Natural killer cell (primary cell): ENCODE data around the gene HES5. TPM values are rescaled to one million over a fixed set of nuclear protein-coding genes. Genes with fewer than 3 reads are reported as not detected.
A peak's percentile ranks its signal among the peaks of the same experiment; 100 is the strongest.

Source experiments
- ATAC-seq, 3 donors: fragments of 150-1000 bp in 2 of 3; fragments of 200-7000 bp in 1 of 3; cut with Tn5 transposase; 1 replicate in 1 of 3; 2 replicates in 2 of 3; pipeline ENCODE4 v1.10.0; 2021; ENCODE audit warnings: mild to moderate bottlenecking in 2 of 3, moderate library complexity in 2 of 3
- DNase-seq, 2 donors: peaks; one replicate each; pipeline versions ENCODE4 v3.0.0 to v3.0.0-alpha.2; 2013 to 2021; ENCODE audit warnings: mixed read lengths in 1 of 2
- H3K27ac ChIP-seq: one replicate; pipeline ENCODE4 v1.5.1; 2013; ENCODE audit warnings: mild to moderate bottlenecking, low read length
- H3K27me3 ChIP-seq: one replicate; pipeline ENCODE4 v1.6.1; 2013; ENCODE audit warnings: low read length; ENCODE audit not compliant: control insufficient read depth, insufficient read depth
- H3K36me3 ChIP-seq: one replicate; pipeline ENCODE4 v1.6.1; 2013; ENCODE audit warnings: low read length; ENCODE audit not compliant: control insufficient read depth, insufficient read depth
- H3K4me1 ChIP-seq: one replicate; pipeline ENCODE4 v1.6.1; 2013; ENCODE audit warnings: low read length; ENCODE audit not compliant: control insufficient read depth, insufficient read depth
- H3K4me3 ChIP-seq: one replicate; pipeline ENCODE4 v1.5.1; 2013; ENCODE audit warnings: low read length
- H3K9me3 ChIP-seq: one replicate; pipeline ENCODE4 v1.6.1; 2013; ENCODE audit warnings: low read length; ENCODE audit not compliant: control insufficient read depth, insufficient read depth
- H3K27ac Mint-ChIP-seq, 2 donors: one replicate each; pipeline ENCODE4 v1.8.0; 2022; ENCODE audit warnings: mild to moderate bottlenecking in 2 of 2, mixed read lengths in 2 of 2, moderate library complexity in 1 of 2
- H3K27me3 Mint-ChIP-seq, 2 donors: one replicate each; pipeline ENCODE4 v1.8.0; 2022; ENCODE audit warnings: low read depth in 2 of 2, mixed read lengths in 2 of 2
- H3K36me3 Mint-ChIP-seq: one replicate; pipeline ENCODE4 v1.8.0; 2022; ENCODE audit warnings: mixed read lengths
- H3K4me1 Mint-ChIP-seq, 2 donors: one replicate each; pipeline ENCODE4 v1.8.0; 2022; ENCODE audit warnings: mixed read lengths in 2 of 2
- H3K4me3 Mint-ChIP-seq: one replicate; pipeline ENCODE4 v1.8.0; 2022; ENCODE audit warnings: mild to moderate bottlenecking, moderate library complexity, mixed read lengths
- H3K9me3 Mint-ChIP-seq, 2 donors: one replicate each; pipeline ENCODE4 v1.8.0; 2022; ENCODE audit warnings: mixed read lengths in 2 of 2
- WGBS: methylation state at CpG from one replicate; pipeline ENCODE4 v1.1.7; 2013; ENCODE audit warnings: missing lambda C conversion rate; ENCODE audit not compliant: insufficient coverage; 5-methylcytosine and 5-hydroxymethylcytosine counted together
- intact Hi-C: fragments of 100-400 bp; cut with micrococcal nuclease; formaldehyde crosslinking; loops from one replicate; pipeline ENCODE4 v1.14.2; 2022
- total RNA-seq, 4 donors: library from RNA; stranded (reverse); fragments of 120-200 nt in 1 of 4; gene quantifications; one replicate each; pipeline versions ENCODE4 v1.2.3 to v1.2.4, GENCODE V29; 2013 to 2022
- TF ChIP-seq, protein P1 (sequence below): fragments of 200-600 bp; IDR thresholded peaks from one replicate; pipeline ENCODE4 v1.8.0; 2022; ENCODE audit warnings: antibody characterized with exemption

The HES5 gene
- total RNA-seq, 3 donors from 2014 or later (not counting 1 experiment from before 2014, with no cell fraction given) = not detected

- Histone ChIP-seq H3K27ac (no peak overlapping the region), H3K36me3 (peaks cover 45% of the 10 kb centered on the region), H3K9me3 (no peaks in the 10 kb centered on the region), H3K4me3 (no peak overlapping the region), H3K4me1 (peaks cover 41% of the 10 kb centered on the region), H3K27me3 (no peaks in the 10 kb centered on the region)
- Mint-ChIP-seq H3K9me3 (no peaks in the 10 kb centered on the region), H3K27ac (peak overlapping the region; percentile 2 to 93), H3K4me3 (no peak overlapping the region), H3K4me1 (peaks cover 24 to 39% of the 10 kb centered on the region in 2 donors), H3K36me3 (no peaks in the 10 kb centered on the region), H3K27me3 (peaks cover 0 to 2% of the 10 kb centered on the region in 2 donors)
- DNase-seq = no peak
- intact Hi-C loops = no loop called here
- 95% methylated on average over 7 of the region's 7 CpGs for WGBS
- ATAC-seq = no peak
- TF ChIP-seq, protein P1, sequence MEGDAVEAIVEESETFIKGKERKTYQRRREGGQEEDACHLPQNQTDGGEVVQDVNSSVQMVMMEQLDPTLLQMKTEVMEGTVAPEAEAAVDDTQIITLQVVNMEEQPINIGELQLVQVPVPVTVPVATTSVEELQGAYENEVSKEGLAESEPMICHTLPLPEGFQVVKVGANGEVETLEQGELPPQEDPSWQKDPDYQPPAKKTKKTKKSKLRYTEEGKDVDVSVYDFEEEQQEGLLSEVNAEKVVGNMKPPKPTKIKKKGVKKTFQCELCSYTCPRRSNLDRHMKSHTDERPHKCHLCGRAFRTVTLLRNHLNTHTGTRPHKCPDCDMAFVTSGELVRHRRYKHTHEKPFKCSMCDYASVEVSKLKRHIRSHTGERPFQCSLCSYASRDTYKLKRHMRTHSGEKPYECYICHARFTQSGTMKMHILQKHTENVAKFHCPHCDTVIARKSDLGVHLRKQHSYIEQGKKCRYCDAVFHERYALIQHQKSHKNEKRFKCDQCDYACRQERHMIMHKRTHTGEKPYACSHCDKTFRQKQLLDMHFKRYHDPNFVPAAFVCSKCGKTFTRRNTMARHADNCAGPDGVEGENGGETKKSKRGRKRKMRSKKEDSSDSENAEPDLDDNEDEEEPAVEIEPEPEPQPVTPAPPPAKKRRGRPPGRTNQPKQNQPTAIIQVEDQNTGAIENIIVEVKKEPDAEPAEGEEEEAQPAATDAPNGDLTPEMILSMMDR = no peak
These were observed 7.8 kb downstream of the HES5 start for GRCh38 chr1:2522230-2522629.

GRCh38 chr1:2520806-2521205, 9.3 kb downstream of the HES5 start:
- Histone ChIP-seq H3K4me1 (peaks cover 32% of the 10 kb centered on the region), H3K27me3 (no peaks in the 10 kb centered on the region), H3K36me3 (peaks cover 59% of the 10 kb centered on the region), H3K4me3 (no peak overlapping the region), H3K9me3 (no peaks in the 10 kb centered on the region), H3K27ac (no peak overlapping the region)
- DNase-seq (no peak), ATAC-seq (no peak)
- intact Hi-C loops = no loop called here
- TF ChIP-seq, protein P1 = no peak
- Mint-ChIP-seq H3K9me3 (no peaks in the 10 kb centered on the region), H3K36me3 (no peaks in the 10 kb centered on the region), H3K4me3 (no peak overlapping the region), H3K27ac (no peak overlapping the region), H3K4me1 (peaks cover 19 to 33% of the 10 kb centered on the region in 2 donors), H3K27me3 (no peaks in the 10 kb centered on the region)
- WGBS = 96% methylated on average over 21 of the region's 21 CpGs

DNA sequence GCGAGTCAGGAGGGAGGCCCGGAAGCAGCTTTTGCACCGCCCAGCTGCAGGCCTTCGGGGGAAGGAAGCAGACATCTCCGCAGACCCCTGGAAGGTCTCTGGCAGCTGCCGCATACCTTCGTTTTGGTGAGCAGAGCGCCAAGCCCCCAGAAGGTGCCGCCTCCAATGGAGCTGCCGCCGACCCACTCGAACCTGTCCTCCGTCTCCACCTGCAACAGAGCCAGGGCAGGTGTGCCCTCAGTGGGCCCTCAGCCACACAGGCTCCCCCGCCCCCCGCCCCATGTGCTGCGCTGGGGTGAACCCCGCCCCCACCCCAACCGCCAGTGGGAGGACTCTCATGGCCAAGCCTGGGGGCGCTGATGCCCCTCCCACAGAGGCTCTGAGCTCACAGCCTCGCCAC, 9.9 kb downstream of the HES5 start:
- no peaks in the 10 kb centered on the region for H3K27me3 ChIP-seq
- Mint-ChIP-seq H3K9me3 (no peaks in the 10 kb centered on the region), H3K27ac (no peak overlapping the region), H3K4me3 (no peak overlapping the region), H3K27me3 (no peaks in the 10 kb centered on the region), H3K4me1 (peaks cover 16 to 30% of the 10 kb centered on the region in 2 donors), H3K36me3 (no peaks in the 10 kb centered on the region)
- ATAC-seq = no peak
- H3K9me3 ChIP-seq = no peaks in the 10 kb centered on the region
- WGBS = 97% methylated on average over 19 of the region's 20 CpGs
- no peak overlapping the region for H3K27ac ChIP-seq
- H3K36me3 ChIP-seq = peaks cover 65% of the 10 kb centered on the region
- TF ChIP-seq, protein P1 = no peak
- DNase-seq = no peak
- intact Hi-C loops = no loop called here
- H3K4me1 ChIP-seq = peaks cover 26% of the 10 kb centered on the region
- no peak overlapping the region for H3K4me3 ChIP-seq

DNA sequence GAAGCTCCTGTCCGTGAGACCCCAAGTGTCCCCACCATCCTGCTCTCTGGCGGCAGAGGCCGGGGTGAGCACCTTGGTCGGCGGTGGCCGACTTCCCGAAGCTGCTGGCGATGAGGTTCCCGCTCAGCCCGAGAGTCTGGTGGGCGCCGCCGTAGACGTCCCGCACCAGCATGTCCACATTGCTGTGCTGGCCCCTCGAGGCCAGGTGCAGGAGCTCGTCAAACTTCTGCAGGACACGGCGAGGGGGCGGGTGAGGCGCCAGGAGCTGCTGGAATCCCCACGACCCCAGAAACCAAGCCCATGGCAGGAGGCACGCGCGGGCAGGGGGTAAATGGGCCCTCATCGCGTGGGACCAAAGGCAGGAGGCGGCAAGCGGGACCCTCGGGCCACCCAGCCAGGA, 10.3 kb downstream of the HES5 start:
- ATAC-seq = no peak
- intact Hi-C loops = no loop called here
- H3K27ac ChIP-seq = no peak overlapping the region
- peaks cover 11 to 25% of the 10 kb centered on the region in 2 donors for H3K4me1 Mint-ChIP-seq
- WGBS = 96% methylated on average over 30 of the region's 30 CpGs
- DNase-seq = no peak
- H3K36me3 Mint-ChIP-seq = no peaks in the 10 kb centered on the region
- no peak overlapping the region for H3K4me3 ChIP-seq
- no peaks in the 10 kb centered on the region for H3K9me3 ChIP-seq
- no peaks in the 10 kb centered on the region for H3K27me3 Mint-ChIP-seq
- H3K36me3 ChIP-seq = peaks cover 69% of the 10 kb centered on the region
- TF ChIP-seq, protein P1 = no peak
- no peaks in the 10 kb centered on the region for H3K27me3 ChIP-seq
- no peaks in the 10 kb centered on the region for H3K9me3 Mint-ChIP-seq
- H3K4me3 Mint-ChIP-seq = no peak overlapping the region
- H3K27ac Mint-ChIP-seq = no peak overlapping the region
- H3K4me1 ChIP-seq = peaks cover 22% of the 10 kb centered on the region
